Measurements from ENCODE around the gene ZNF219. TPM values are rescaled to one million over a fixed set of nuclear protein-coding genes. Genes with fewer than 3 reads are reported as not detected.

Gene ZNF219
- total RNA-seq, 1 donor from 2014 or later = 50.0 TPM

Other genes with a start within 250 kb of the ZNF219 start
- gene RNASE3, start 207.3 kb downstream of the ZNF219 start, total RNA-seq = not detected
- gene RNASE2, start 143.2 kb downstream of the ZNF219 start, total RNA-seq = 2.5 TPM
- gene METTL17, start 108.7 kb downstream of the ZNF219 start, total RNA-seq = 41.7 TPM
- gene SLC39A2, start 99.4 kb downstream of the ZNF219 start, total RNA-seq = not detected
- 327 TPM for gene NDRG2, start 73.6 kb downstream of the ZNF219 start, total RNA-seq
- 0.81 TPM for gene TPPP2, start 68.4 kb downstream of the ZNF219 start, total RNA-seq
- gene RNASE13, start 63.8 kb downstream of the ZNF219 start, total RNA-seq = not detected
- not detected for gene RNASE7, start 56.3 kb downstream of the ZNF219 start, total RNA-seq
- gene RNASE8, start 40.8 kb downstream of the ZNF219 start, total RNA-seq = not detected
- gene ARHGEF40, start 28.4 kb downstream of the ZNF219 start, total RNA-seq = 21.2 TPM
- 0.43 TPM for gene TMEM253, start 2.4 kb upstream of the ZNF219 start, total RNA-seq
- gene OR5AU1, start 57.4 kb upstream of the ZNF219 start, total RNA-seq = not detected
- gene HNRNPC, start 170.8 kb upstream of the ZNF219 start, total RNA-seq = 238 TPM
- 0.27 TPM for gene RPGRIP1, start 181.4 kb upstream of the ZNF219 start, total RNA-seq

All from Right ventricle myocardium superior (tissue), 1 donor.